Measurements from ENCODE around the gene DLK2.
"Not testable (repeated sequence)": the region's sequence is repeated elsewhere in the genome, so short reads cannot be mapped to it uniquely, and the experiment has no call there.

Gene DLK2

GRCh38 chr6:43451939-43452338 is 3.4 kb downstream of the DLK2 start:
- DNase-seq = no peak

- DNase-seq = no peak
Measured at GRCh38 chr6:43451348-43451747, 4.0 kb downstream of the DLK2 start.

- DNase-seq = no peak
Measured at GRCh38 chr6:43450699-43451131, 4.6 kb downstream of the DLK2 start.

- no peak for DNase-seq
Measured at GRCh38 chr6:43448916-43449315, 6.4 kb downstream of the DLK2 start.

GRCh38 chr6:43447604-43448003 is 7.7 kb downstream of the DLK2 start:
- no peak for DNase-seq

GRCh38 chr6:43445576-43445975 is 9.8 kb downstream of the DLK2 start:
- no peak for DNase-seq

GRCh38 chr6:43444582-43444981 is 10.8 kb downstream of the DLK2 start:
- no peak for DNase-seq

GRCh38 chr6:43444036-43444435 is 11.3 kb downstream of the DLK2 start:
- no peak for DNase-seq

- no peak for DNase-seq
Measured at GRCh38 chr6:43442935-43443334, 12.4 kb downstream of the DLK2 start.

GRCh38 chr6:43437700-43438099 is 17.6 kb downstream of the DLK2 start:
- no peak for DNase-seq

GRCh38 chr6:43436577-43437282 is 18.6 kb downstream of the DLK2 start:
- no peak for DNase-seq

- DNase-seq = no peak
Measured at GRCh38 chr6:43435682-43436437, 19.5 kb downstream of the DLK2 start.

- DNase-seq = no peak
Measured at GRCh38 chr6:43434943-43435342, 20.4 kb downstream of the DLK2 start.

GRCh38 chr6:43434001-43434840 is 21.1 kb downstream of the DLK2 start:
- no peak for DNase-seq

GRCh38 chr6:43433148-43433547 is 22.2 kb downstream of the DLK2 start:
- no peak for DNase-seq

GRCh38 chr6:43432009-43432945 is 23.1 kb downstream of the DLK2 start:
- no peak for DNase-seq

GRCh38 chr6:43428874-43429273 is 26.5 kb downstream of the DLK2 start:
- DNase-seq = no peak

- peak in 1 of 4 experiments; percentile 32 for DNase-seq
Measured at GRCh38 chr6:43428112-43428570, 27.2 kb downstream of the DLK2 start.

GRCh38 chr6:43427406-43428111 is 27.8 kb downstream of the DLK2 start, which contains the start of gene ABCC10:
TSS of gene ABCC10 (plus strand) at chr6:43427541. CDS start at chr6:43427979, 438 bp downstream.
- peak; percentile 77 to 92 (median 85) for DNase-seq

- DNase-seq = no peak
Measured at GRCh38 chr6:43426928-43427405, 28.4 kb downstream of the DLK2 start.

- DNase-seq = not testable (repeated sequence)
Measured at GRCh38 chr6:43425083-43425482, 30.3 kb downstream of the DLK2 start.

Measured in activated naive CD4-positive, alpha-beta T cell (primary cell).